Measurements from ENCODE around the gene ZCCHC7. TPM values are rescaled to one million over a fixed set of nuclear protein-coding genes. Genes with fewer than 3 reads are reported as not detected.

The ZCCHC7 gene
- total RNA-seq, 2 experiments from 2014 or later = 22.3 to 24.5 TPM

DNA sequence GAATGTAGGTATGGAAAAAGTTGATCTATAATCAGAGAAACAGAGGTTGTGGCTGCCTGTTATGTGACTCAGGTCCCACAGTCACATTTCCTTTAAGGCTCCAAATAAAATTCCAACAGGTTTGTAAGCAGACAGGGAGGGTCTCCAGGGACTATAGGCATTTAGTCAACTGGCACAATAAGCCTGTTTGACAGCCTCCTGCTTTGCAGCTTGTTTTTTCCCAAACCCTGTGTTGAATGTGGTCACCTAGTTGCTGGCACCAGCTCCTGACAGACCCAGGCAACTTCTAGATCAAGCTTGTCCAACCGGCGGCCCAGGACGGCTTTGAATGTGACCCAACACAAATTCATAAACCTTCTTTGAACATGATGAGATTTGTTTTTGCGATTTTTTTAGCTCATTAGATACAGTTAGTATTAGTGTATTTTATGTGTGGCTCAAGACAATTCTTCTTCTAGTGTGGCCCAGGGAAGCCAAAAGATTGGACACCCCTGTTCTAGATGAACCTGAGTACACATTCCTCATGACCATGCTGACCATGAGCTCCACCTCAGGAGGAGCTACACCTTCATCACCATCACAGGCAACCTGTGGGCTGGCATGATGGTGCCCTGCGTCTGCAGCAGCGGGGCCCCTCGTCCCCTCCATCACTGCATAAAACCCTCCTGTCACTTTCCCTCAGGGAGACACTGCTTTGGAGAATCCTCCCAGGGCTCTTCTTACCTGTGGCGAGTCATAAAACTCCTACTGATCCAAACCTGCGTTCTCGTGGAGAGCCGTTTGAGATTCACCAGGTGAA is 286.4 kb downstream of the ZCCHC7 start:
- peaks cover 15% of the 10 kb centered on the region for H3K4me1 Mint-ChIP-seq (ENCODE audit: low read depth)
- DNase-seq = no peak
- POLR2A ChIA-PET = interaction anchor here (1.7 kb wide), 1 partner anchor 15 kb away, joined by 6 read pairs; the partner anchor contains the start of gene GRHPR

DNA sequence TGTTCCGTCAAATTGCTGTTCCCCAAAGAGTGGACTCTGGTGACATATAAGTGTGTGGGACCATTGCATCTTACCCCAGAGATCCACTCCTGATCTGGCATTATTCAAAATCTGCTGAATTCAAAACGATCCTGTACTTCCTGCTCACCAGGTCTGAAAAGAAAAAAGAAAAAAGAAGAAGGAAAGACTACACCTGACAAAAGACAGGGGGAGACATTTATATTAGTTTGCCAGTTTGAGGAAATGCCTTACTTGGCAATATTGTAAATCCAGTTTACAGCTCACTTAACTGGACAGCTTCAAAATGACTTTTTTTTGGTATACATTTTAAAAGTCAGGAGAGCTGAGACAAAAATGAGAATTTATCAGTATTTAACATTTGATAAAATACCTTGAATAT is 287.1 kb downstream of the ZCCHC7 start:
- ATAC-seq = no peak
- ChIA-PET CTCF (interaction anchor here (0.7 to 1.8 kb wide), 6 partner anchors 8 to 533 kb away, joined by 3 to 9 read pairs (median 5); no protein-coding TSS in a partner anchor), POLR2A (interaction anchor here (1.7 kb wide), 1 partner anchor 15 kb away, joined by 6 read pairs; the partner anchor contains the start of gene GRHPR)
- Mint-ChIP-seq H3K4me1 (ENCODE audit: low read depth) (peaks cover 15% of the 10 kb centered on the region), H3K36me3 (ENCODE audit: low read depth) (no peaks in the 10 kb centered on the region), H3K4me3 (no peak overlapping the region), H3K27ac (no peak overlapping the region), H3K27me3 (ENCODE audit: low read depth) (peaks cover 2% of the 10 kb centered on the region), H3K9me3 (ENCODE audit: insufficient read depth) (no peaks in the 10 kb centered on the region)
- no peak for DNase-seq

More for the DNA sequence above, 286.4 kb downstream of the ZCCHC7 start:
- Mint-ChIP-seq H3K27me3 (ENCODE audit: low read depth) (peaks cover 2% of the 10 kb centered on the region), H3K4me3 (no peak overlapping the region), H3K9me3 (ENCODE audit: insufficient read depth) (no peaks in the 10 kb centered on the region), H3K36me3 (ENCODE audit: low read depth) (no peaks in the 10 kb centered on the region), H3K27ac (no peak overlapping the region)
- no peak for ATAC-seq
- CTCF ChIA-PET = interaction anchor here (0.7 to 1.8 kb wide), 5 partner anchors 8 to 534 kb away, joined by 3 to 9 read pairs (median 7); no protein-coding TSS in a partner anchor

Other genes starting within 250 kb of the ZCCHC7 start
- gene PAX5, start 86.3 kb upstream of the ZCCHC7 start, total RNA-seq = under 1 TPM; 0.34 to 0.45 TPM